Measurements from ENCODE around the gene ASTN2.

The ASTN2 gene

GRCh38 chr9:117400171-117400570, 14.7 kb downstream of the ASTN2 start:
- TF ChIP-seq EZH2phosphoT487 (IDR thresholded peaks at IDR 0.05; ENCODE audit: low read length) (no peak), EZH2 (optimal IDR thresholded peaks at IDR 0.05; ENCODE audit: low read depth, low read length) (no peak)
- TF ChIP-seq, protein P1, sequence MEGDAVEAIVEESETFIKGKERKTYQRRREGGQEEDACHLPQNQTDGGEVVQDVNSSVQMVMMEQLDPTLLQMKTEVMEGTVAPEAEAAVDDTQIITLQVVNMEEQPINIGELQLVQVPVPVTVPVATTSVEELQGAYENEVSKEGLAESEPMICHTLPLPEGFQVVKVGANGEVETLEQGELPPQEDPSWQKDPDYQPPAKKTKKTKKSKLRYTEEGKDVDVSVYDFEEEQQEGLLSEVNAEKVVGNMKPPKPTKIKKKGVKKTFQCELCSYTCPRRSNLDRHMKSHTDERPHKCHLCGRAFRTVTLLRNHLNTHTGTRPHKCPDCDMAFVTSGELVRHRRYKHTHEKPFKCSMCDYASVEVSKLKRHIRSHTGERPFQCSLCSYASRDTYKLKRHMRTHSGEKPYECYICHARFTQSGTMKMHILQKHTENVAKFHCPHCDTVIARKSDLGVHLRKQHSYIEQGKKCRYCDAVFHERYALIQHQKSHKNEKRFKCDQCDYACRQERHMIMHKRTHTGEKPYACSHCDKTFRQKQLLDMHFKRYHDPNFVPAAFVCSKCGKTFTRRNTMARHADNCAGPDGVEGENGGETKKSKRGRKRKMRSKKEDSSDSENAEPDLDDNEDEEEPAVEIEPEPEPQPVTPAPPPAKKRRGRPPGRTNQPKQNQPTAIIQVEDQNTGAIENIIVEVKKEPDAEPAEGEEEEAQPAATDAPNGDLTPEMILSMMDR (IDR thresholded peaks at IDR 0.05; ENCODE audit: low read length) = no peak
- Histone ChIP-seq H3F3A (ENCODE audit: insufficient read depth, low read length) (no peaks in the 10 kb centered on the region), H3K27me3 (replicated peaks; ENCODE audit: insufficient read depth, low read length) (no peaks in the 10 kb centered on the region), H3K27ac (ENCODE audit: low read length) (no peak overlapping the region), H3K9ac (ENCODE audit: low read length) (no peak overlapping the region), H3K4me3 (ENCODE audit: low read length) (no peak overlapping the region), H2AFZ (ENCODE audit: low read length) (no peak overlapping the region), H3K9me2 (replicated peaks; ENCODE audit: insufficient read depth, low read length) (no peaks in the 10 kb centered on the region), H3K79me2 (ENCODE audit: low read length) (no peaks in the 10 kb centered on the region), H4K20me1 (ENCODE audit: insufficient read depth, low read length) (no peaks in the 10 kb centered on the region), H3K9me3 (replicated peaks; ENCODE audit: insufficient read depth, low read length) (no peaks in the 10 kb centered on the region), H3K4me1 (ENCODE audit: low read length) (no peaks in the 10 kb centered on the region), H3K36me3 (replicated peaks; ENCODE audit: insufficient read depth, low read length) (no peaks in the 10 kb centered on the region), H3K4me2 (ENCODE audit: low read depth, low read length) (no peak overlapping the region)
- no peak for DNase-seq

DNA sequence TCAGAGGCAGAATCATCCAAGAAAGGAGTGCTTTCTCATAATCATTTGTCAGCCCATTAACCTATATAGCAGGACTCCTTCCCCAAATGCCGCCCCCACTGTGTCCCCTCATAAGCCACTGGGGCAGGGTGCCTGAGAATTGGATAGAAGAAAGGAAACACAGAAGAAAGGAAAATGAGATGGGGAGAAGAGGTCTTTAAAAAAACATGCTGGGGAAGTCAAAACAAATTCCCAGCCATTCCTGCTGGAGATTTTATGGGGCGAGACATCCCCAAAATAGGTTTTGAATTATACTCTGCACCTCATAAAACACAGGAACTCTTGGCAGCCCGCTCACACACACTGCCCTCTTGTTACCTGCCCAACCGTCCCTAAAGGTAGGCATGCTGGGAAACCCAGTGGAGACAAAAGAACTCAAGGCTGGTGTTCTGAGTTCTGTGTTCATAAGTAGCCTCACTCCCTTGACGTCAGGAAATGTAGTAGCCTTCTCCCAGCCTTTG, 19.7 kb downstream of the ASTN2 start:
- H3K4me1 ChIP-seq (ENCODE audit: low read length) = no peaks in the 10 kb centered on the region
- H3K79me2 ChIP-seq (ENCODE audit: low read length) = no peaks in the 10 kb centered on the region
- H3K9me3 ChIP-seq (replicated peaks; ENCODE audit: insufficient read depth, low read length) = no peaks in the 10 kb centered on the region
- no peaks in the 10 kb centered on the region for H3K27me3 ChIP-seq (replicated peaks; ENCODE audit: insufficient read depth, low read length)
- no peak overlapping the region for H3K27ac ChIP-seq (ENCODE audit: low read length)
- H3K9ac ChIP-seq (ENCODE audit: low read length) = no peak overlapping the region
- no peak overlapping the region for H3K4me3 ChIP-seq (ENCODE audit: low read length)
- no peak for TF ChIP-seq EZH2phosphoT487 (IDR thresholded peaks at IDR 0.05; ENCODE audit: low read length)
- TF ChIP-seq, protein P1 (IDR thresholded peaks at IDR 0.05; ENCODE audit: low read length) = no peak
- no peak for TF ChIP-seq EZH2 (optimal IDR thresholded peaks at IDR 0.05; ENCODE audit: low read depth, low read length)
- no peaks in the 10 kb centered on the region for H3F3A ChIP-seq (ENCODE audit: insufficient read depth, low read length)
- H4K20me1 ChIP-seq (ENCODE audit: insufficient read depth, low read length) = no peaks in the 10 kb centered on the region
- no peak overlapping the region for H3K4me2 ChIP-seq (ENCODE audit: low read depth, low read length)
- no peaks in the 10 kb centered on the region for H3K36me3 ChIP-seq (replicated peaks; ENCODE audit: insufficient read depth, low read length)
- H3K9me2 ChIP-seq (replicated peaks; ENCODE audit: insufficient read depth, low read length) = no peaks in the 10 kb centered on the region
- DNase-seq = no peak
- H2AFZ ChIP-seq (ENCODE audit: low read length) = no peak overlapping the region

- H3K27ac ChIP-seq (ENCODE audit: low read length) = no peak overlapping the region
- no peaks in the 10 kb centered on the region for H3K4me1 ChIP-seq (ENCODE audit: low read length)
- no peaks in the 10 kb centered on the region for H3K36me3 ChIP-seq (replicated peaks; ENCODE audit: insufficient read depth, low read length)
- H3K4me2 ChIP-seq (ENCODE audit: low read depth, low read length) = no peak overlapping the region
- H3K79me2 ChIP-seq (ENCODE audit: low read length) = no peaks in the 10 kb centered on the region
- H2AFZ ChIP-seq (ENCODE audit: low read length) = no peak overlapping the region
- H4K20me1 ChIP-seq (ENCODE audit: insufficient read depth, low read length) = no peaks in the 10 kb centered on the region
- TF ChIP-seq, protein P1 (IDR thresholded peaks at IDR 0.05; ENCODE audit: low read length) = no peak
- TF ChIP-seq EZH2phosphoT487 (IDR thresholded peaks at IDR 0.05; ENCODE audit: low read length) = no peak
- no peak for TF ChIP-seq EZH2 (optimal IDR thresholded peaks at IDR 0.05; ENCODE audit: low read depth, low read length)
- H3K9me3 ChIP-seq (replicated peaks; ENCODE audit: insufficient read depth, low read length) = no peaks in the 10 kb centered on the region
- H3K9me2 ChIP-seq (replicated peaks; ENCODE audit: insufficient read depth, low read length) = no peaks in the 10 kb centered on the region
- no peaks in the 10 kb centered on the region for H3K27me3 ChIP-seq (replicated peaks; ENCODE audit: insufficient read depth, low read length)
- no peaks in the 10 kb centered on the region for H3F3A ChIP-seq (ENCODE audit: insufficient read depth, low read length)
- no peak overlapping the region for H3K9ac ChIP-seq (ENCODE audit: low read length)
- H3K4me3 ChIP-seq (ENCODE audit: low read length) = no peak overlapping the region
- no peak for DNase-seq
These were observed 20.2 kb downstream of the ASTN2 start for GRCh38 chr9:117394655-117395054.

All from MM.1S (cell line).